A172 (cell line): ENCODE measurements around the gene CLRN2. TPM values are rescaled to one million over a fixed set of nuclear protein-coding genes. Genes with fewer than 3 reads are reported as not detected.
A peak's percentile ranks its signal among the peaks of the same experiment; 100 is the strongest.
"Not testable (repeated sequence)": the region's sequence is repeated elsewhere in the genome, so short reads cannot be mapped to it uniquely, and the experiment has no call there.

ENCODE experiments used
- DNase-seq: peaks from one replicate; pipeline ENCODE4 v3.0.0-alpha.2; 2015; ENCODE audit warnings: low spot score
- total RNA-seq: library from RNA; depleted of rRNA; stranded (reverse); fragments of >200 nt; shearing (Covaris generic); gene quantifications from 2 replicates; pipeline ENCODE4 v1.2.3, GENCODE V29; 2014

Gene CLRN2
- total RNA-seq, 1 experiment from 2014 or later: not detected

DNA sequence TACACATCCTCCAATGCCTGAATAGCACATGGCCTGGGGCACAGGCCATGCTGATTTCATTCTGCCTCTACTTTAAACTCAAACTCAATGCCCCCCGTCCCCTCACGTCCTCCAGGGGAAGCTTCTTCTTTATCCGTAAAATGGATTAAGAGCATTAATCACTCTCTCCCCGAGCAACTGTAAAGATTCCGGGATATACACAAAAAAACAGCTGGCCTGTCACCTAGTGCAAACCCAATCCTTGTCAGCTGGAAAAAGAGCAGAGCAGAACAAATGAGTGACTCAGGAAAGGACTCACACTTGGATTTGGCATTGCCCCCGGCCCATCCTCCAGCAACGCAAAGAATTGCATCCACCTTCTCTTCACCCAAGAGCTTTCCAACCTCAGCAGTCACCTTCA lies 10.9 kb upstream of the CLRN2 start:
- DNase-seq: no peak

DNA sequence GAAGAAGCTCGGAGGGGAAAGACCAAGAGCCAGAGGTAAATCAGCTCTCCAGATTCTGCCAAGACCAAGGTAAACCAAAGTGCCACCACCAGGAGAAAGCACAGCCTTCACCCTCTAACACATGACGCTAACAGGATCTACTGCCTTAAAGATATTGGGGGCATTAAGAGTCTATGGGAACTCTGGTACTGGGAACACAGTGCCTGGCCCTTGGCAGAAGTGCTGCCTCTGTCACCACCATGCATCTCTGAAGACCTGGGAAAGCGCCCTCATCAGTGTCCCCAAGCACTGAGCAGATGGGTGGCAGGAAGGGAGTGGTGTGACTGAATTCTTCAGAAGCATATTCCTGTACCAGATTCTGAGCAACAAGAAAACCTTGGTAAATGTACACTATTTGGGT lies 4.4 kb upstream of the CLRN2 start:
- DNase-seq: no peak

DNA sequence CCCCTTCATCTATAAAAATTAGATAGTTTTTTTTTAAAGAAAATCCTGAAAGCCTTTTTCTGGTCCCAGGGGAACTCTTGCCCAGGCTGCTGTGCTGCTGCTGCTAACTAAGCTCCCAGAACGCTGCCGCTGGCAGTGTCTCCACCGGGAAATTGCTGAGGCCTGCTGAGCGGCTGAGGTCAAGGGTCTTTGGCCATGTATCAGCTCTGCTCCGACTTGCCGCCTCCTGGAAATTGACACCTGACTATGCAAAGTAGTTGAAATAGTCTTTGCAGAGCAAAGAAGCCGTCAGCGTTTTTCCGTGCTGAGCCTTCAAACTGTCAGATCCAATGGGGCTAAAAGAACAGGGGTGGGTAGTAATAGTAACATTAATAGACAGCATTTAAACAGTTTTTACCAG lies 3.9 kb upstream of the CLRN2 start:
- no peak for DNase-seq

DNA sequence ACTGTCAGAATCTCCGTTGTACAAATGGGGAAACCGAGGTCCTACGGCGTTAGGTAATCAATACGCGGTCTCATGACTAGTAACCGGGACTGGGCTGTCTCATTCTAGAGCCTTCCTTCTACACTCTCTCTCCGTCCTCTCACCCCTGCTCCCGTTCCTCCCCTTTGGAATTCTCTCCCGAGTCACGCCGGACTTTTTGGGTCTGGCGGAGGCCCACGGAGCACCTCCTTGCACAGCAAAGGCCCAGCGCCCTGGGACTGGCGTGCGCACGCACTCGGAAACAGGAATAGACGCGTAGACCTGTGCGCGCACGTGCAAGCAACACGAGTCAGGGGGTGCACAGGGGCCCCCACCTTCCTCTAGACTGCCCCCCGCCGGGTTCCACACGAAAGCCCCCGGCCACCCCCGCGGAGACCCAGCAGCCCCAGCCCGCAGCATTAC lies 3.4 kb upstream of the CLRN2 start:
- DNase-seq: no peak

DNA sequence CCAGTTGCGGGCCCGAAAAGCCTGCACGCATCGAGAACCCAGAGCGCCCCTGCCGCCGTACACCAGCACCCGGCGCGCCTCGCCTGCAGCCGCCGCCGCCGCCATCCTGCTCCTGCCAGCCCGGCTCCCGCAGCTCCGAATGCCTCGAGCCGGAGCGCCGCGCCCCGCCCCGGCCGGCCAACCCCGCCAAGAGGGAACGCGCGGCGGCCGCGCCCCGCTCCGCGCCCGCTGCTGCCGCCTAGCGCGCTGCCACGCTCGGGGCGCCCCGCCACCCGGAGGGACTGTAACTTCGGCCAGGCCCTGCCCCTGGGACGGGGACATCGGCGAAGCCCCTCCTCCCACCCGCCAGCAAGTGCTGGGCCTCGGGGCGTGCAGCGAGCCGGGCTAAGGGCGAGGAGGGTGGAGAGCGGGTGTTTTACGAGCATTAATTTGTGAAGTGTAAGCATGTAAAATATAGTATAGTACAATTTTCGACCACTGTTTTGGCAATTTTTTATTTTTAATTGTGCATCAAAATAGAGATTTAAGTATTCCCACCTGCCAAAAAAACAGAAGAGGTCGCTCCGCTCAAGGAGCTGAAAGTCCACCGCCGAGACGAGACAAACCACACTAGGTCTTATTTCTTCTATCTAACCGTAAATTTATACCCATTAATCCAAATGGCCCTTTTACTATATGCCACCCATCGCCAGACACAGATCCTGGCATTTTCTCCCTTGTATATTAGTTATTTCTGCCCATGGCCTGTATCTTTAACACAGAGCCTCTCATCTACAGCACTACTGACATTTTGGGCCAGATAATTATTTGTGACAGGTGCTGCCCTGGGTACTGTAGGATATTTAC lies 2.8 kb upstream of the CLRN2 start, which contains the start of gene QDPR:
TSS of gene QDPR (minus strand) at position 141 of the 846 bp plus-strand sequence. CDS start at position 105, 36 bp downstream.
- peak; percentile 57 for DNase-seq

DNA sequence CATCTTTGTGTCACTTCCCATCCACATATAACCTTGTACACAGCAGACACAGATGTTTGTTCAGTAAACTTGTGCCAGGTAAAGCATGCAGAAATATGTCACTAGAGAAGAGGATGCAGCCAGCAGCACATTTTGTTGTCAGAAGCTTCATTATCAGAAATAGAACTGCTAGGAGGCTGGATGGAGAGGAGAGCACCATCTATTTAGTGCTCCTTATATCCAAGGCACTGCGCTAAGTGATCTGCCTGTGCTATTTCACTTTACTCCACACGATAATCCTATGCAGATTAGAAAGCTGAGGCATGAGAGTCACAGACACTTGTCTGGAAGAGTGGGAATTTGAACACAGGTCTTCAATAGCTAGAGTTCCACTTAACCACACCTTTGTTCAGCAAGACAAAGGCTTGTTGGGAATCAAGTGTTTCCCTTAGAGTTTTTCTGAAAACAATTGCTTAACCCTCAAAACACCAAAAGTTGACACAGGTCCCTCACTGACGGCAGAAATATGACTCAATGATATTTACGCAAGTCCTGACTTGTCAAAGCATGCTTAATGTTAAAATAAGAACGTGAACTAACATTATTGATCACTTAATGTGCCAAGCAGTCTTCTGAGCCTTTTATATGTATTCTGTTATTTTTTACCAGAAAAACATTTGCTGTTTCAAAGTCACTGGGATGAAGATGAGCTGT lies 1.8 kb upstream of the CLRN2 start:
- DNase-seq: no peak

DNA sequence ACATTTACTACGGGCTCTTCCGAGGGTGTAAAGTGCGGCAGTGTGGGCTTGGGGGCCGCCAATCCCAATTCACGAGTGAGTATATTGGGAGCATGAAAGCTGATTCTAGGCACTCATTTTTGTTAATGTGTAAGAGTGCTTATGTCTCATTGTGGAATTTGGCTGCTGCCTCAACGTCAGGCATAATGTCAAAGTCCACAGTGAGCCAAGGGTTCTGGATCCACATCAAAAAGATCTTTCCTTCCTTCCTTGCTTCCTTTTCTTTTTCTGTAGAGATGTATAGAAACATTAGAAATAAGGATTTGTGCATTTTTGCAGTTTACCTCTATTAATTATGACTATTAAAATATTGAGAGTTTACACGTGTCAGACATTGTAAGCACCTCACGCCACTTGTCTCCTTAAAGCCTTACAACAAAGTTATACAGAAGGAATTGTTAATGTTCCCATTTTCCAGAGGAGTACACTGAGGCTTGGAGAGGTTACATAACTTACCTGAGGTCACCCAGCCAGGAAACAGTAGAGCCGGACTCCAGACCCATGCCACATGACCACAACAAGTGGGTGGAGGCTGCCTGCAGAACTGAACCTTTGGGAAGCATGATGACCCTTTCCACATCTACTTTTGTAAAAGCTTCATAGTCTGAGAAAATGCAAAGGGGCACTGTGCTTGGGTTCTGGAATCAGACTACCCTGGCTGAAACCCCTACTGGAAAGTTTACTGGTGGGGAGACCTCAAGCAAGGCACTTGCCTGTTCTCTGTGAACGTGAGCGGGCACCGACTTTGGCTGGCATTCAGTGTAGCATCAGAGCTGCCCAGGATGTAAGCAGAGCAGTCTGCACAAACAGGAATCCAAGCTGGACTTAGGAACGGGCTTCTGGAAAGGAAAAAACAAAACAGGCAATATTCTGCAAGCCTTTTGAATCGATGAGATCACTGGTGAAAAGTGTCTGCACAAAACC lies 761 bp downstream of the CLRN2 start:
- no peak for DNase-seq

DNA sequence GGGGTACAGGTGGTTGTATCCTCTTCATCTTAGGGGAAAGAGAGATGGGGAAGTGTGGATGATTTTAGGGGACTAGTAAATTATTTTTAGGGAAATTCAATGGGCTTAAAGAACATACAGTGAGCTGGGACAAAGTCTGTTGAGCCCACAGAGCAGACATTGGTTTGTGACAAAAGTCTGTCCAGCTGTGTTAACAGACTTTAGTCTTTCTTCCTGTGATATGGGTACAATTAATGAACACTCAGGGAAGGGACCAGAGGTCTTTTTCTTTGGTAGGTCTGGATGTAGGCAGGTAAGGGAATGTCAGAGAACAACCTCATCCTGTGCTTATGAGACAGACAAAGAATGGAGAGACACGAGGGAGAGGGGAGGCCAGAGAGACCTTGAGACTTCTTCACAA lies 2.0 kb downstream of the CLRN2 start:
- no peak for DNase-seq

DNA sequence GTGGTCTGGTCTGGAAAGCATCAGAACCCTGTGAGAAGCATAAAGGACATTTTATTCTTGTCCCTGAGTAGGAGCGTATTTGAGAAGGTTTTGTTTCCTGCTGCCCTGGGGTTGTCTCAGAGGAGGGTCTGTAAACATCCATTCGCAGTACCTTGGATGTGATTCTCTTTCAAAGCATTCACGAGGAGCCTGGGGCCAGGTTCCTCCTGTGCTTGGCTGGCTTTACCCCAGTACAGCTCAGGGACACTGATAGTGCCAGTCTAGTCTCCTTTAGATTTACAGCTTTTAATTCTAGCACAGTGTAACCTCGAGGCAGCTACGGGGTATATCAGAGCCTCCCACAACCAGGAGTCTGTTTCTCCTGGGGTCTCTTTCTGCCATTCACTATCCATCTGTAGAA lies 2.7 kb downstream of the CLRN2 start:
- no peak for DNase-seq

DNA sequence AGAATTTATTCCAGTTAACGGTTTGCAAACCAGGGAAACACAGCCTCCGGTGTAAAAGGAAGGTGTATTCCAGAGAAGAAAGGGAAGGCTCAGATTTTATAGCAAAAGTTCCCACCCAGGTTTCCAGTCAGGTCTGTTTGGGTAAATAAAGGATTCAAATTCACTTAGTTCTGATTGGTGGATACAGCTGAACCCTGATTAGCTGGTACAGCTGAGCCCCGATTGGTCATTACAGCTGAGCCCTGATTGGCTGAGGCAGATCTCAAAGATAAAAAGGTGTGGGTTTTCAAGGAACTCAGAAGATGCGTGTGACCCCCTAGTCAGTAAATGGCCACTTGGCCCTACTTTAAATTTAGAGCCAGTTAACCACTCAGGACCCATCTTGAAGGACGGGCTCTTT lies 6.6 kb downstream of the CLRN2 start:
- no peak for DNase-seq

DNA sequence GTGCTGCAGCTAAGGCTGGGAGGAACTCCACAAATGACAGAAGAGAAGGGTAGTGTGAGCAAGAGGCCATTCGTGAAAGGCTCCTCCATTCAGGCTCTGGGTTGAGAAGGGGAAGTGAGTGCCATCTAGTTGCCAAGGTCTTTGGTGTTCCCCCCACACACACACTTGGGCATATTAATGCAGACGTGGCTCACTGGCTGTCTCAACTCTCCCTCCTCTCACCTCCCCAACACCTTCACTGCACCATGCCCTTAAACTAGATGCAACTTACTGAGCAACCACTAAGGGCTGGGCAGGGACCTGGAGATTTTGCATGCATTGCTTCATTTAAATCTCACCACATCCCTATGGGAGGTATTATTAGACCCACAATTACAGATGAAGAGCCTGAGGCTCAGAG lies 8.7 kb downstream of the CLRN2 start:
- DNase-seq: no peak

DNA sequence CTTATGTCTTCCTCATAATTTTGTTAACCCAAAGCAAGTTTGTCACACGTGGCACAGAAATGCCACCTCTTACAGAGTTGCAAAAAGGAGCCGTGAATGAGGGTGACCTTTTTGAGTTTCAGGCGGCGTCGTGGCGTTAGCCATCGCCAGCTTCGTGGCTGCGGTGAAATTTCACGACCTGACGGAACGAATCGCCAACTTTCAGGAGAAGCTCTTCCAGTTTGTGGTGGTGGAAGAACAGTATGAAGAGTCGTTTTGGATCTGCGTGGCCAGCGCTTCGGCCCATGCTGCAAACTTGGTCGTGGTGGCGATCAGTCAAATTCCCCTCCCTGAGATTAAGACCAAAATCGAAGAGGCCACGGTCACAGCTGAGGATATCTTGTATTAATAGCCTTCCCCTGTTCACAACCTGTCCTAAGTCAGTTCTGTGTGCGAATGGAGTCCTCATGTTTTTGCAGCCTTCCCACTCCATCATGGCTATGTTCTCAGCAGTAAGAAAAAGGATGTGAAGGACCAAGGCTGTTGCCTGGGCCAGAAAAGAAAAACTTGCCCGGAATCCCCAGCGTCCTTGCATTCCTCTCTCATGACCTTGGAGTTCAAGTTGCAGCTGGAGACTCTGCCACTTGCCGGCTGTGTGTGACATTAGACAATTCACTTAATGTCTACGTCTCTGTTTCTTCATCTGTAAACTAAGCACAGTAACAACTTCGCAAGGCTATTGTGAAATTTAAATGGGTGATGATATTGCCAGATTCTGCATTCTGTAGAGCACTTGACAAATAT lies 11.9 kb downstream of the CLRN2 start:
- DNase-seq: no peak

DNA sequence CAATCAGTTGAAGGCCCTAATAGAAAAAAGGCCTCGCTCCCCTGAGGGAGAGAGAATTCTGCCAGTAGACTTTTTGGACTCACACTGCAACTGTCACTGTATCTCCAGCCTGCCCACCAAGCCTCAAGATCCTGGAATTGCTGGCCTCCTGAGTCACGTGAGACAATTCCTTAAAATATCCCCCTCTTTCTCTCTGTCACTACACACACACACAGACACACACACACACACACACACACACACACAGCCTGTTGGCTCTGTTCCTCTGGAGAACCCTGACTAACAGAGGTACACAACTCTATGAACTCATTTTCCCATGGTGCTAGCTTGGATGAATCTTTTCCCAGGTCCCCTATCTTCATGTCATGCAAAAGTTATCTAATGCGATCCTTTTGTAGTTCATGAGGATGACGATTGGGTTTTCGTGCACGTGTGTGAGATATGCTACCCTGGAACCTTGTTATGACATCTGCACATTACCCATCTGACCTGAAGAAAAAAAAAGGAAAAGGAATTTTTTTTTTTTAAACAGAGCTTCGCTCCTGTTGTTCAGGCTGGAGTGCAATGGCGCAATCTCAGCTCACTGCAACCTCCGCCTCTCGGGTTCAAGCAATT lies 13.7 kb downstream of the CLRN2 start:
- no peak for DNase-seq

DNA sequence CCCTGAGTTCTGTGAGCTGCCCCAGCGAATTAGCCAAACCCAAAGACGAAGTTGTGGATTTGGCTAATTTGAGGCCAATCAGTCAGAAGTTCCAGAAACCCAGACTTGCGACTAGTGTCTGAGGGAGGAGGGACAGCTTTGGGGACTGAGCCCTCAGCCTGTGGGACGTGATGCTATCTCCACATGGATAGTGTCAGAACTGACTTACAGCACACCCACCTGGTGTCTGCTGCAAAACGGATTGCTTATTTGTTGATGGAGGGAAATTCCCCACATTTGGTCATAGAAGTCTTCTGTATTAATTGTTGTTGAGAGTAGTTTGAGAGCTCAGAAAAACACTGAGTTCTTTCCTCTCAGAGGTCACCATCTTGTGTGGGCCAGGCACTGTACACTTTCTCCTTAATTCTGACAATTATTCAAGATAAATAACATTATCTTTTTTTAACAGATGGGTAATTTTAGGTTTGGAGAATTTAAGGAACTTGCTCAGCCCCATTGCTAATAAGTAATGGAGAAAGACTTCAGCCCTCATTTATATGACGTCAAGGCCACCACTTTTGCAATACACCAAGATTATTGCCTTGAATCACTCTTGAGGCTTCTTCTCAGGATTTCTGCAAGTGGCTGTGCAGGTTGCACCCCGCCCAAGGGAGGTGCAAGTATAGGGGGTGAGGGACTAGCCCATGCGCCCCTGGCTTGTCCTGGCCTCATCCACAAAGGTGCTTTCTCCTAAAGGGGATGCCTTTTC lies 16.7 kb downstream of the CLRN2 start:
- DNase-seq: no peak

DNA sequence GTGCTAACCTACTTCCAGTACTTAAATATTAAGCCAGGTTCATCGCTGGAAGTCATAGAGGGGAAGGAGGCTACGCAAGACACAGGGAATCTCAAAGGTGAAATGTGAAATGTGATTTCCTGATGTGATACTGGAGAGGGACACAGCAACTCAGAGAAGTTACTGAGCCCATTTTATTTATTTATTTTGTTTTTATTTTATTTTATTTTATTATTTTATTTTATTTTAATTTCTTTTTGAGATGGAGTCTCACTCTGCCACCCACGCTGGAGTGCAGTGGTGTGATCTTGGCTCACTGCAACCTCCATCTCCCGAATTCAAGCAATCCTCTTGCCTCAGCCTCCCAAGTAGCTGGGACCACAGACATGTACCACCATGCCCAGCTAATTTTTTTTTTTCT lies 19.7 kb downstream of the CLRN2 start:
- DNase-seq: no peak

DNA sequence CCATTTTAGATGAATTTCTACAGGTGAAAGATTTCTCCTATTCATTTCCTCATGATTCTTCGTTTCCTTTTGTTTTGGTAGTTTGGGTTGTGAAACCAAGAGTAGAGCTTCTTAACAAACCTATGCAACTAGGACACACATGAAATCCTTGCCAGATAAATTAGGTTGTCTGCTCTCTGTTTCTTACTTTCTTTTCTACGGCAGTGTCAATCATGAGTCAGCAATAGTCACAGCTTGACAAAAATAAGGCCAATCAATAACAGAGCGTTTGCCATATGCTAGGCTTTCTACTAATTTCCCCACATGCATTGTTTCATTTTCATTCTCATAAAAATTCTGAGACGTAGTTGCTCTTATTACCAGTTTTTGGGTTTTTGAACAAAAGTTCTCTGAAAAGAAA lies 20.3 kb downstream of the CLRN2 start:
- no peak for DNase-seq

DNA sequence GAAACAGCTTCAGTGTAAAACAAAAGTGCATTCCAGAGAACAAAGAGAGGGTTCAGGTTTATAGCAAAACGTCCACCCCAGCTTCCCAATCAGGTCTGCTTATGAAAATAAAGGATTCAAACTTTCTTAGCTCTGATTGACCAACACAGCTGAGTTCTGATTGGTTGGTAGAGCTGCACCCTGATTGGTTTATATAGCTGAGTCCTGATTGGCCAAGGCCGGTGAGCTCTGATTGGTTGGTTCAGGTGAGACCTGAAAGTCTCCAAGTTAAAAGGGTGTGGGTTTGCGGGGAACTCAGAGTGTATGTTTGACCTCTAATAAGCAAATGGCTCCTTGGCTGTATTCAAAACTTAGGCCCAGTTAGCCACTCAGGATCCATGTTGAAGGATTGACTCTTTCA lies 20.9 kb downstream of the CLRN2 start:
- DNase-seq: peak; percentile 11

DNA sequence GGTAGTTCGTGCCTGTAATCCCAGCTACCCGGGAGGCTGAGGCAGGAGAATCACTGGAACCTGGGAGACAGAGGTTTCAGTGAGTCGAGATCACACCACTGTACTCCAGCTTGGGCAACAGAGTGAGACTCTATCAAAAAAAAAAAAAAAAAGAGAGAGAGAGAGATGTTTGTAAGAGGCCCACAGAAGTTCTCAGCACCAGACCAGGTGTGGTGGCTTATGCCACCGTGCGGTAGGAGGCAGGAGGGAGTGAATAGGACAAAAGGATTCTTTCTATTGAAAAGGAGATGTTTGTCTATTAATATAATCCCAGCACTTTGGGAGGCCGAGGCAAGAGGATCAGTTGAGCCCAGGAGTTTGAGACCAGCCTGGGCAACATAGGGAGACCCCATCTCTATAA lies 22.1 kb downstream of the CLRN2 start:
- not testable (repeated sequence) for DNase-seq

DNA sequence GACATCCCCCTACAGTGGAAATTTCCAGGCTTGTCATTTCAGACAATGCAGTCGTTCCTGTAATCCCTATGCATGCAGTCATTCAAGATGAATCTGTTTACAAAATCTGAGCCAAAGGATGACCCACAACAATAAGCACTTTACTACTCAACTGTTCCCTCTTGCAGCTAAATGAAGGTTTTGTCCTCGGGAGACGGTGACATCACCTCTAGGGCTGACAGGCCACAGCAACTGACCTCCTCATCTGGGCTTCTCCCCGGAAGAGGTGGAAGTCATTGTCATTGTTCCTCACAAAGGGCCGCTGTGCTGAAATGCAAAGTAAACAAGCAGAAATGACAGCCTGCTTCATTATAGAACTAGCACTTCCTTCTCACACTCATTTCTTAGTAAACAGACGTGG lies 29.2 kb downstream of the CLRN2 start:
- peak; percentile 10 for DNase-seq

DNA sequence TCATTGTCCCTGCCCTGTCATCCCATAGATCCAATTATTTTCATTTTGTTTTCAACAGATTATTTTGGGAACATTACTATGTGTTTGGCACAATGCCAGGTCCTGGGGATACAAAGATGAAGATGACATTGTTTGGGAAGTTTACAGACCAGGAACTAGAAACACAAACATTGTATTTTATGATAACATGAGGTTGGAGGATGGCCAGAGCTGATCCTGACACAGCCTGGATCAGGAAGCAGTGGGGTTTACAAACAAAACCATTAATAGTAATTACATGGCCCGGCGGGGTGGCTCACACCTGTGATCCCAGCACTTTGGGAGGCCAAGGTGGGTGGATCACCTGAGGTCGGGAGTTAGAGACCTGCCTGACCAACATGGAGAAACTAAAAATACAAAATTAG lies 29.9 kb downstream of the CLRN2 start:
- DNase-seq: no peak
